K562 (cell line): ENCODE measurements around the gene EYA2. TPM values are rescaled to one million over a fixed set of nuclear protein-coding genes. Genes with fewer than 3 reads are reported as not detected.

Experiments used
- ATAC-seq: fragments of 200-7000 bp; cut with Tn5 transposase; 3 replicates; pipeline ENCODE4 v1.9.1; 2020; ENCODE audit warnings: moderate library complexity
- BruUV-seq: library from RNA; stranded (reverse); fragments of 400-500 nt; replicated peaks from 2 replicates; lab custom pipeline; 2021; lab: Mats Ljungman, UMichigan
- CTCF ChIA-PET: fragments of 300-600 bp; formaldehyde crosslinking; extraction: SDS; loops from one replicate; lab custom pipeline; 2021; ENCODE audit warnings: low intra/inter-chr PET ratio; lab: Yijun Ruan, JAX
- POLR2A ChIA-PET: fragments of 300-600, 350-650 bp; sonication (Branson Sonifier 250); formaldehyde crosslinking; extraction: SDS; loops from one replicate; lab custom pipeline; 2021; ENCODE audit warnings: antibody characterized with exemption, inconsistent platforms; lab: Yijun Ruan, JAX
- DNase-seq, 4 experiments: peaks; one replicate each; pipeline versions ENCODE4 v3.0.0 to v3.0.0-alpha.2; 2011 to 2018; ENCODE audit warnings: low spot score in 3 of 4, mixed read lengths in 3 of 4; ENCODE audit errors: extremely low read depth in 1 of 4
- FAIRE-seq: peaks from 2 replicates; lab custom pipeline; 2011; peaks lifted over from hg19 to GRCh38; lab: Jason Lieb, UNC
- H2AFZ ChIP-seq: 2 replicates; pipeline ENCODE4 v1.6.0; 2011; ENCODE audit warnings: low read depth, low read length, control low read depth, inconsistent platforms
- H3K27ac ChIP-seq: fragments of 200-600 bp; 3 replicates; pipeline ENCODE4 v1.8.0; 2011; ENCODE audit warnings: low read depth, mild to moderate bottlenecking, control low read depth, inconsistent platforms, low read length, moderate library complexity, mixed read lengths; ENCODE audit errors: extremely low read depth
- H3K27me3 ChIP-seq, 2 experiments: fragments of 300-600 bp in 1 of 2; 2 replicates in 1 of 2; 3 replicates in 1 of 2; pipeline versions ENCODE4 v1.6.0 to v1.8.0; 2011; ENCODE audit warnings: inconsistent platforms in 2 of 2, low read length in 2 of 2, mild to moderate bottlenecking in 1 of 2, mixed read lengths in 1 of 2, moderate library complexity in 1 of 2; ENCODE audit not compliant: control insufficient read depth in 2 of 2, insufficient read depth in 2 of 2
- H3K36me3 ChIP-seq: fragments of 300-600 bp; 3 replicates; pipeline ENCODE4 v1.8.0; 2011; ENCODE audit warnings: mild to moderate bottlenecking, low read length, inconsistent platforms; ENCODE audit not compliant: control insufficient read depth, insufficient read depth
- H3K4me1 ChIP-seq, 2 experiments: fragments of 200-600 bp in 1 of 2; replicated peaks in 1 of 2; 2 replicates in 1 of 2; 3 replicates in 1 of 2; pipeline versions ENCODE4 v1.5.1 to v1.8.0; 2011; ENCODE audit warnings: inconsistent platforms in 2 of 2, low read length in 2 of 2, mild to moderate bottlenecking in 1 of 2, mixed read lengths in 1 of 2, moderate library complexity in 1 of 2; ENCODE audit not compliant: control insufficient read depth in 2 of 2, insufficient read depth in 2 of 2
- H3K4me2 ChIP-seq: 2 replicates; pipeline ENCODE4 v1.6.1; 2011; ENCODE audit warnings: low read length, control low read depth, inconsistent platforms, mixed read lengths; ENCODE audit not compliant: insufficient read depth
- H3K4me3 ChIP-seq: fragments of 200-600 bp; sonication (generic), shearing (Covaris generic); 2 replicates; pipeline ENCODE4 v1.5.1; 2016; ENCODE audit warnings: control low read depth, inconsistent platforms
- H3K79me2 ChIP-seq: fragments of 200-600 bp; 3 replicates; pipeline ENCODE4 v1.8.0; 2011; ENCODE audit warnings: low read length, inconsistent platforms; ENCODE audit not compliant: control insufficient read depth, insufficient read depth
- H3K9ac ChIP-seq, 2 experiments: 2 replicates each; pipeline versions ENCODE4 v1.6.0 to v1.6.1; 2011; ENCODE audit warnings: low read depth in 2 of 2, low read length in 2 of 2, control low read depth in 1 of 2, inconsistent platforms in 1 of 2, mild to moderate bottlenecking in 1 of 2, mixed read lengths in 1 of 2; ENCODE audit not compliant: insufficient read depth in 1 of 2
- H3K9me1 ChIP-seq: one replicate; pipeline ENCODE4 v1.6.0; 2011; ENCODE audit warnings: inconsistent platforms, mild to moderate bottlenecking, low read length, moderate library complexity; ENCODE audit not compliant: control insufficient read depth, insufficient read depth
- H3K9me3 ChIP-seq: replicated peaks from 2 replicates; pipeline ENCODE4 v1.5.1; 2011; ENCODE audit warnings: low read depth, low read length, inconsistent platforms; ENCODE audit not compliant: control insufficient read depth, insufficient read depth
- H4K20me1 ChIP-seq: replicated peaks from 2 replicates; pipeline ENCODE4 v1.6.1; 2011; ENCODE audit warnings: low read length, inconsistent platforms, mixed read lengths; ENCODE audit not compliant: control insufficient read depth, insufficient read depth
- BDP1 ChIP-seq: IDR thresholded peaks from 3 replicates; pipeline ENCODE4 v1.6.1; 2011; ENCODE audit not compliant: insufficient read length, insufficient read depth
- CHCHD3 ChIP-seq: fragments of 250-450 bp; sonication (Bioruptor Pico); IDR thresholded peaks from 2 replicates; pipeline ENCODE4 v2.1.2; 2022; ENCODE audit warnings: mild to moderate bottlenecking
- DACH1 ChIP-seq: fragments of 450-650 bp; IDR thresholded peaks from 2 replicates; pipeline ENCODE4 v1.6.1; 2018; ENCODE audit not compliant: partially characterized antibody
- FOXK2 ChIP-seq, 2 experiments: fragments of 450-650 bp; IDR thresholded peaks in 1 of 2; conservative IDR thresholded peaks in 1 of 2; 2 replicates each; pipeline ENCODE4 v1.6.1; 2016; ENCODE audit warnings: low read depth in 2 of 2, mild to moderate bottlenecking in 1 of 2
- HDAC3 ChIP-seq: fragments of 450-650 bp; IDR thresholded peaks from 2 replicates; pipeline ENCODE4 v1.6.1; 2018; ENCODE audit warnings: borderline replicate concordance, mild to moderate bottlenecking, moderate library complexity; ENCODE audit not compliant: partially characterized antibody
- KDM1A ChIP-seq, 2 experiments: fragments of 450-650 bp; IDR thresholded peaks; 2 replicates each; pipeline ENCODE4 v1.6.1; 2016; ENCODE audit warnings: mild to moderate bottlenecking in 2 of 2
- KLF6 ChIP-seq: fragments of 250-450 bp; sonication (Bioruptor Pico); IDR thresholded peaks from 2 replicates; pipeline ENCODE4 v1.4.0; 2020; ENCODE audit warnings: mild to moderate bottlenecking, moderate library complexity, borderline replicate concordance
- NONO ChIP-seq, 2 experiments: fragments of 200-400 bp in 1 of 2; fragments of 450-650 bp in 1 of 2; formaldehyde crosslinking in 1 of 2; IDR thresholded peaks; 2 replicates each; pipeline ENCODE4 v1.6.1; 2017; ENCODE audit warnings: low read depth in 2 of 2, mild to moderate bottlenecking in 2 of 2, moderate library complexity in 2 of 2, low read length in 1 of 2
- POLR2B ChIP-seq: fragments of 450-650 bp; IDR thresholded peaks from 2 replicates; pipeline ENCODE4 v1.6.1; 2018; ENCODE audit warnings: low read depth; ENCODE audit not compliant: partially characterized antibody
- SMAD4 ChIP-seq: fragments of 250-450 bp; sonication (Bioruptor Pico); conservative IDR thresholded peaks from 2 replicates; pipeline ENCODE4 v1.8.0; 2021; ENCODE audit warnings: inconsistent platforms, mild to moderate bottlenecking, moderate library complexity
- ZNF561 ChIP-seq: fragments of 450-650 bp; formaldehyde crosslinking; conservative IDR thresholded peaks from 2 replicates; pipeline ENCODE4 v1.4.0; 2020; ENCODE audit warnings: mild to moderate bottlenecking, moderate library complexity
- WGBS: fragments of 100-300 bp; shearing (Covaris generic); methylation state at CpG from one replicate; pipeline ENCODE4 v1.1.6; 2016; ENCODE audit warnings: low coverage, mixed read lengths; ENCODE audit not compliant: insufficient coverage; ENCODE audit errors: missing lambda C conversion rate; 5-methylcytosine and 5-hydroxymethylcytosine counted together
- in situ Hi-C: fragments of 300-500 bp; cut with MboI; formaldehyde crosslinking; loops from 4 replicates; pipeline ENCODE4 v1.15.0; 2018; ENCODE audit warnings: inconsistent platforms, mixed read lengths
- intact Hi-C: fragments of 100-400 bp; cut with micrococcal nuclease; formaldehyde crosslinking; loops from 2 replicates; pipeline ENCODE4 v1.14.2; 2022
- polyA plus RNA-seq, 8 experiments: library from polyadenylated mRNA; depleted of rRNA in 4 of 8; stranded (reverse) in 5 of 8; unstranded in 3 of 8; fragments of >200 nt; fragmentation: Nextera tagmentation in 2 of 8; fragmentation: Illumina TruSeq in 1 of 8; extraction: Ambion mirVana in 2 of 8; extraction: Trizol in 1 of 8; gene quantifications; 2 replicates each; pipeline versions ENCODE4 v1.2.1 to v1.2.3, GENCODE V29; 2011 to 2014; ENCODE audit warnings: inconsistent platforms in 1 of 8, missing spikeins in 1 of 8
- total RNA-seq, 7 experiments: library from RNA; depleted of rRNA in 6 of 7; stranded (reverse); fragments of >200 nt in 6 of 7; fragmentation: Illumina TruSeq in 2 of 7; extraction: Trizol in 2 of 7; gene quantifications; 2 replicates each; pipeline versions ENCODE4 v1.2.1 to v1.2.3, GENCODE V29; 2011 to 2021; ENCODE audit warnings: low replicate concordance in 1 of 7
- TF ChIP-seq, protein P1 (sequence below): fragments of 450-650 bp; IDR thresholded peaks from 2 replicates; pipeline ENCODE4 v1.6.1; 2016; ENCODE audit warnings: antibody characterized with exemption
- TF ChIP-seq, protein P2 (sequence below), 2 experiments: fragments of 150-350 bp in 1 of 2; IDR thresholded peaks; 2 replicates each; pipeline ENCODE4 v1.6.1; 2012 to 2016; ENCODE audit warnings: low read depth in 2 of 2, low read length in 2 of 2, mild to moderate bottlenecking in 1 of 2, moderate library complexity in 1 of 2
- TF ChIP-seq, protein P3 (sequence below): IDR thresholded peaks from 2 replicates; pipeline ENCODE4 v1.6.1; 2014; ENCODE audit warnings: antibody characterized with exemption
- TF ChIP-seq, protein P4 (sequence below): sonication (generic); formaldehyde crosslinking; IDR thresholded peaks from 2 replicates; pipeline ENCODE4 v1.4.0; 2020; ENCODE audit warnings: mild to moderate bottlenecking, missing genetic modification reagents

EYA2 gene
- total and polyA plus RNA-seq, 9 of the 15 experiments (the other 6 are each of a cell fraction or from before 2014, with no cell fraction given) = 0.03 TPM; not detected in 8

DNA sequence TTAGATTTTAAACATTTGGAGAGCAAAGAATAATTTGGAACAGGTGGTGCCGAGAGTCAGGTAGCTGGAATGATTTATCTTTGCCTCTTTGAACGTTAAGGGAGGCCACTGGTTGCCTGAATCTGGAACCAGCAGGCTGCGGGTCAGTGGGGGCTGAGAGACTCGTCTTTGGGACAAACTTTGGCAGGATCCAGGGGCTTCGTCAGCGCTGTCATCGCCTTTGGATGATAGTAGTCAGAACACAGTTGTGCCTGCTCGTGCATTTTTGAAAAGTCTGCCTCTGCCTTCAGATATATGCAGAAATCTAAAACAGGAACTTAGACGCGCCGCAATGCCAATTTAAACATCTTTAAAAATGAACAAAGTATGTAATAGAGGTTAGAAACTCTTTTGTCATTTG is 5.0 kb downstream of the EYA2 start:
- intact Hi-C loops (no loop called here), in situ Hi-C loops (no loop called here)
- ATAC-seq = no peak
- H3K4me2 ChIP-seq = no peak overlapping the region
- peaks cover 54 to 58% of the 10 kb centered on the region in 2 experiments for H3K27me3 ChIP-seq
- no peaks in the 10 kb centered on the region for H3K79me2 ChIP-seq
- FAIRE-seq = no peak
- H4K20me1 ChIP-seq = no peaks in the 10 kb centered on the region
- H3K4me3 ChIP-seq = no peak overlapping the region
- H3K9me3 ChIP-seq = no peaks in the 10 kb centered on the region
- H2AFZ ChIP-seq = no peak overlapping the region
- ChIA-PET POLR2A (no interaction called here), CTCF (no interaction called here)
- no TSS peak for BruUV-seq
- under 1% methylated on average over 11 of the region's 11 CpGs for WGBS
- H3K4me1 ChIP-seq = no peaks in the 10 kb centered on the region
- H3K36me3 ChIP-seq = no peaks in the 10 kb centered on the region
- no peak overlapping the region for H3K9ac ChIP-seq
- no peak for DNase-seq
- no peak overlapping the region for H3K27ac ChIP-seq
- H3K9me1 ChIP-seq = no peaks in the 10 kb centered on the region
- no peak for TF ChIP-seq SMAD4 (CRISPR knock-in tag)
- TF ChIP-seq HDAC3 = no peak
- TF ChIP-seq, protein P1, sequence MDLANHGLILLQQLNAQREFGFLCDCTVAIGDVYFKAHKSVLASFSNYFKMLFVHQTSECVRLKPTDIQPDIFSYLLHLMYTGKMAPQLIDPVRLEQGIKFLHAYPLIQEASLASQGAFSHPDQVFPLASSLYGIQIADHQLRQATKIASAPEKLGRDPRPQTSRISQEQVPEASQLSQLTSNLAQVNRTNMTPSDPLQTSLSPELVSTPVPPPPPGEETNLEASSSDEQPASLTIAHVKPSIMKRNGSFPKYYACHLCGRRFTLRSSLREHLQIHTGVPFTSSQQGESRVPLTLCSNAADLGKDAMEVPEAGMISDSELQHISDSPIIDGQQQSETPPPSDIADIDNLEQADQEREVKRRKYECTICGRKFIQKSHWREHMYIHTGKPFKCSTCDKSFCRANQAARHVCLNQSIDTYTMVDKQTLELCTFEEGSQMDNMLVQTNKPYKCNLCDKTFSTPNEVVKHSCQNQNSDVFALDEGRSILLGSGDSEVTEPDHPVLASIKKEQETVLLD = no peak
- TF ChIP-seq, protein P2, sequence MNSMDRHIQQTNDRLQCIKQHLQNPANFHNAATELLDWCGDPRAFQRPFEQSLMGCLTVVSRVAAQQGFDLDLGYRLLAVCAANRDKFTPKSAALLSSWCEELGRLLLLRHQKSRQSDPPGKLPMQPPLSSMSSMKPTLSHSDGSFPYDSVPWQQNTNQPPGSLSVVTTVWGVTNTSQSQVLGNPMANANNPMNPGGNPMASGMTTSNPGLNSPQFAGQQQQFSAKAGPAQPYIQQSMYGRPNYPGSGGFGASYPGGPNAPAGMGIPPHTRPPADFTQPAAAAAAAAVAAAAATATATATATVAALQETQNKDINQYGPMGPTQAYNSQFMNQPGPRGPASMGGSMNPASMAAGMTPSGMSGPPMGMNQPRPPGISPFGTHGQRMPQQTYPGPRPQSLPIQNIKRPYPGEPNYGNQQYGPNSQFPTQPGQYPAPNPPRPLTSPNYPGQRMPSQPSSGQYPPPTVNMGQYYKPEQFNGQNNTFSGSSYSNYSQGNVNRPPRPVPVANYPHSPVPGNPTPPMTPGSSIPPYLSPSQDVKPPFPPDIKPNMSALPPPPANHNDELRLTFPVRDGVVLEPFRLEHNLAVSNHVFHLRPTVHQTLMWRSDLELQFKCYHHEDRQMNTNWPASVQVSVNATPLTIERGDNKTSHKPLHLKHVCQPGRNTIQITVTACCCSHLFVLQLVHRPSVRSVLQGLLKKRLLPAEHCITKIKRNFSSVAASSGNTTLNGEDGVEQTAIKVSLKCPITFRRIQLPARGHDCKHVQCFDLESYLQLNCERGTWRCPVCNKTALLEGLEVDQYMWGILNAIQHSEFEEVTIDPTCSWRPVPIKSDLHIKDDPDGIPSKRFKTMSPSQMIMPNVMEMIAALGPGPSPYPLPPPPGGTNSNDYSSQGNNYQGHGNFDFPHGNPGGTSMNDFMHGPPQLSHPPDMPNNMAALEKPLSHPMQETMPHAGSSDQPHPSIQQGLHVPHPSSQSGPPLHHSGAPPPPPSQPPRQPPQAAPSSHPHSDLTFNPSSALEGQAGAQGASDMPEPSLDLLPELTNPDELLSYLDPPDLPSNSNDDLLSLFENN (IDR thresholded peaks at IDR 0.05; ENCODE audit: low read depth in 2 of 2, low read length in 2 of 2) = no peak
- TF ChIP-seq KDM1A (IDR thresholded peaks at IDR 0.05) = no peak
- TF ChIP-seq DACH1 = no peak
- TF ChIP-seq FOXK2 (conservative IDR thresholded peaks at IDR 0.05 in 1 of 2, IDR thresholded peaks at IDR 0.05 in 1 of 2; ENCODE audit: low read depth in 2 of 2) = no peak
- no peak for TF ChIP-seq POLR2B
- TF ChIP-seq KLF6 (CRISPR knock-in tag) = no peak
- no peak for TF ChIP-seq ZNF561 (CRISPR knock-in tag)
- TF ChIP-seq, protein P3, sequence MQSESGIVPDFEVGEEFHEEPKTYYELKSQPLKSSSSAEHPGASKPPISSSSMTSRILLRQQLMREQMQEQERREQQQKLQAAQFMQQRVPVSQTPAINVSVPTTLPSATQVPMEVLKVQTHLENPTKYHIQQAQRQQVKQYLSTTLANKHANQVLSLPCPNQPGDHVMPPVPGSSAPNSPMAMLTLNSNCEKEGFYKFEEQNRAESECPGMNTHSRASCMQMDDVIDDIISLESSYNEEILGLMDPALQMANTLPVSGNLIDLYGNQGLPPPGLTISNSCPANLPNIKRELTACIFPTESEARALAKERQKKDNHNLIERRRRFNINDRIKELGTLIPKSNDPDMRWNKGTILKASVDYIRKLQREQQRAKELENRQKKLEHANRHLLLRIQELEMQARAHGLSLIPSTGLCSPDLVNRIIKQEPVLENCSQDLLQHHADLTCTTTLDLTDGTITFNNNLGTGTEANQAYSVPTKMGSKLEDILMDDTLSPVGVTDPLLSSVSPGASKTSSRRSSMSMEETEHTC = no peak
- TF ChIP-seq, protein P4, sequence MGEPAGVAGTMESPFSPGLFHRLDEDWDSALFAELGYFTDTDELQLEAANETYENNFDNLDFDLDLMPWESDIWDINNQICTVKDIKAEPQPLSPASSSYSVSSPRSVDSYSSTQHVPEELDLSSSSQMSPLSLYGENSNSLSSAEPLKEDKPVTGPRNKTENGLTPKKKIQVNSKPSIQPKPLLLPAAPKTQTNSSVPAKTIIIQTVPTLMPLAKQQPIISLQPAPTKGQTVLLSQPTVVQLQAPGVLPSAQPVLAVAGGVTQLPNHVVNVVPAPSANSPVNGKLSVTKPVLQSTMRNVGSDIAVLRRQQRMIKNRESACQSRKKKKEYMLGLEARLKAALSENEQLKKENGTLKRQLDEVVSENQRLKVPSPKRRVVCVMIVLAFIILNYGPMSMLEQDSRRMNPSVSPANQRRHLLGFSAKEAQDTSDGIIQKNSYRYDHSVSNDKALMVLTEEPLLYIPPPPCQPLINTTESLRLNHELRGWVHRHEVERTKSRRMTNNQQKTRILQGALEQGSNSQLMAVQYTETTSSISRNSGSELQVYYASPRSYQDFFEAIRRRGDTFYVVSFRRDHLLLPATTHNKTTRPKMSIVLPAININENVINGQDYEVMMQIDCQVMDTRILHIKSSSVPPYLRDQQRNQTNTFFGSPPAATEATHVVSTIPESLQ = no peak
- TF ChIP-seq CHCHD3 (CRISPR knock-in tag) = no peak
- TF ChIP-seq BDP1 = no peak
- no peak for TF ChIP-seq NONO (IDR thresholded peaks at IDR 0.05; ENCODE audit: low read depth in 2 of 2, low read length in 1 of 2)
